ENCODE measurements around the gene FAM185A.
"Not testable (repeated sequence)": the region's sequence is repeated elsewhere in the genome, so short reads cannot be mapped to it uniquely, and the experiment has no call there.

DNA sequence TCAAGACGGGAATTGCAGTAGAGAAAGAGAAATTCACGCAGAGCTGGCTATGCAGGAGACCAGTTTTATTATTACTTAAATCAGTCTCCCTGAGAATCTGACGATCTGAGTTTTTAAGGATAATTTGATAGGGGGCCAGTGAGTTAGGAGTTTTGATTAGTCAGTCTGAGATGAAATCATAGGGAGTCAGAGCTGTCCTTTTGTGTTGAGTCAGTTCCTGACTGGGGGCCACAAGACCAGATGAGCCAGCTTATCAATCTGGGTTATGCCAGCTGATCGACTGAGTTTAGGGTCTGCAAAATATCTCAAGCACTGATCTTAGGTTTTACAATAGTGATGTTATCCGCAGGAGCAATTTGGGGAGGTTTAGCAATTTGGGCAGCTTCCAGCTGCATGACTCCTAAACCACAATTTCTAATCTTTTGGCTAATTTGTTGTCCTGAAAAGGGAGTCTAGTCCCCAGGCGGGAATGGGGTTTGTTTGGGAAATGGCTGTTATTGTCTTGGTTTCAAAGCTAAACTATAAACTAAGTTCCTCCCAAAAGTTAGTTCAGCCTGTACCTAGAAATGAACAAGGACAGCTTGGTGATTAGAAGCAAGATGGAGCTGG lies 47.3 kb downstream of the FAM185A start:
- TF ChIP-seq, protein P1, sequence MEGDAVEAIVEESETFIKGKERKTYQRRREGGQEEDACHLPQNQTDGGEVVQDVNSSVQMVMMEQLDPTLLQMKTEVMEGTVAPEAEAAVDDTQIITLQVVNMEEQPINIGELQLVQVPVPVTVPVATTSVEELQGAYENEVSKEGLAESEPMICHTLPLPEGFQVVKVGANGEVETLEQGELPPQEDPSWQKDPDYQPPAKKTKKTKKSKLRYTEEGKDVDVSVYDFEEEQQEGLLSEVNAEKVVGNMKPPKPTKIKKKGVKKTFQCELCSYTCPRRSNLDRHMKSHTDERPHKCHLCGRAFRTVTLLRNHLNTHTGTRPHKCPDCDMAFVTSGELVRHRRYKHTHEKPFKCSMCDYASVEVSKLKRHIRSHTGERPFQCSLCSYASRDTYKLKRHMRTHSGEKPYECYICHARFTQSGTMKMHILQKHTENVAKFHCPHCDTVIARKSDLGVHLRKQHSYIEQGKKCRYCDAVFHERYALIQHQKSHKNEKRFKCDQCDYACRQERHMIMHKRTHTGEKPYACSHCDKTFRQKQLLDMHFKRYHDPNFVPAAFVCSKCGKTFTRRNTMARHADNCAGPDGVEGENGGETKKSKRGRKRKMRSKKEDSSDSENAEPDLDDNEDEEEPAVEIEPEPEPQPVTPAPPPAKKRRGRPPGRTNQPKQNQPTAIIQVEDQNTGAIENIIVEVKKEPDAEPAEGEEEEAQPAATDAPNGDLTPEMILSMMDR (conservative IDR thresholded peaks at IDR 0.05; ENCODE audit: low read depth, low read length) = not testable (repeated sequence)
- not testable (repeated sequence) for TF ChIP-seq EZH2 (IDR thresholded peaks at IDR 0.05; ENCODE audit: low read length, unreplicated experiment)
